DOHH2 (cell line): Measurements from ENCODE around the gene ITGAE.

ENCODE experiments used
- H3F3A ChIP-seq: fragments of 200-600 bp; sonication (generic), shearing (Covaris generic); 2 replicates; pipeline ENCODE4 v1.6.0; 2016; ENCODE audit warnings: antibody characterized with exemption, mild to moderate bottlenecking; ENCODE audit not compliant: control insufficient read depth, insufficient read depth
- H3K27ac ChIP-seq: fragments of 200-600 bp; sonication (generic); 2 replicates; pipeline ENCODE4 v1.5.1; 2014; ENCODE audit warnings: low read depth, mild to moderate bottlenecking, low read length, moderate library complexity
- H3K27me3 ChIP-seq: fragments of 200-600 bp; sonication (generic); 2 replicates; pipeline ENCODE4 v1.6.1; 2014; ENCODE audit warnings: mild to moderate bottlenecking, low read length, mixed read lengths; ENCODE audit not compliant: control insufficient read depth
- H3K36me3 ChIP-seq: fragments of 200-600 bp; sonication (generic); 2 replicates; pipeline ENCODE4 v1.6.1; 2014; ENCODE audit warnings: mild to moderate bottlenecking, low read length, moderate library complexity, mixed read lengths; ENCODE audit not compliant: control insufficient read depth
- H3K4me1 ChIP-seq: fragments of 200-600 bp; sonication (generic); 2 replicates; pipeline ENCODE4 v1.6.1; 2014; ENCODE audit warnings: mild to moderate bottlenecking, low read length, mixed read lengths; ENCODE audit not compliant: control insufficient read depth
- H3K4me2 ChIP-seq: fragments of 200-600 bp; sonication (generic); 2 replicates; pipeline ENCODE4 v1.6.0; 2014; ENCODE audit warnings: mild to moderate bottlenecking, low read length, moderate library complexity
- H3K4me3 ChIP-seq: fragments of 200-600 bp; sonication (generic); 2 replicates; pipeline ENCODE4 v1.5.1; 2014; ENCODE audit warnings: mild to moderate bottlenecking, low read length, mixed read lengths
- H3K79me2 ChIP-seq: fragments of 200-600 bp; sonication (generic); 2 replicates; pipeline ENCODE4 v1.6.1; 2014; ENCODE audit warnings: mild to moderate bottlenecking, low read length, mixed read lengths; ENCODE audit not compliant: control insufficient read depth
- H3K9me2 ChIP-seq: fragments of 200-600 bp; sonication (generic); replicated peaks from 2 replicates; pipeline ENCODE4 v1.6.1; 2014; ENCODE audit warnings: mild to moderate bottlenecking, low read length, mixed read lengths; ENCODE audit not compliant: control insufficient read depth
- H3K9me3 ChIP-seq: fragments of 200-600 bp; sonication (generic); 2 replicates; pipeline ENCODE4 v1.6.1; 2014; ENCODE audit warnings: antibody characterized with exemption, low read length, mixed read lengths; ENCODE audit not compliant: control insufficient read depth, insufficient read depth
- H4K20me1 ChIP-seq: fragments of 200-600 bp; sonication (generic); 2 replicates; pipeline ENCODE4 v1.6.0; 2014; ENCODE audit warnings: low read depth, mild to moderate bottlenecking, antibody characterized with exemption, low read length, moderate library complexity; ENCODE audit not compliant: control insufficient read depth, insufficient read depth
- CTCF ChIP-seq: fragments of 200-600 bp; sonication (generic); IDR thresholded peaks from one replicate; pipeline ENCODE4 v1.5.1; 2014; ENCODE audit warnings: antibody characterized with exemption, mild to moderate bottlenecking, low read depth, low read length; ENCODE audit not compliant: poor library complexity, severe bottlenecking
- EZH2phosphoT487 ChIP-seq: fragments of 200-600 bp; sonication (generic); IDR thresholded peaks from 2 replicates; pipeline ENCODE4 v1.6.1; 2017; ENCODE audit warnings: borderline replicate concordance, mild to moderate bottlenecking, antibody characterized with exemption, low read length, moderate library complexity, mixed read lengths

ITGAE gene

GRCh38 chr17:3773511-3773910 lies 27.5 kb downstream of the ITGAE start:
- no peaks in the 10 kb centered on the region for H4K20me1 ChIP-seq
- TF ChIP-seq EZH2phosphoT487 = no peak
- no peak for TF ChIP-seq CTCF
- no peak overlapping the region for H3K4me2 ChIP-seq
- no peak overlapping the region for H3K4me3 ChIP-seq
- H3K36me3 ChIP-seq = no peaks in the 10 kb centered on the region
- H3K9me2 ChIP-seq = no peaks in the 10 kb centered on the region
- no peaks in the 10 kb centered on the region for H3F3A ChIP-seq
- no peak overlapping the region for H3K27ac ChIP-seq
- H3K4me1 ChIP-seq = peaks cover 22% of the 10 kb centered on the region
- no peaks in the 10 kb centered on the region for H3K79me2 ChIP-seq
- no peaks in the 10 kb centered on the region for H3K27me3 ChIP-seq
- H3K9me3 ChIP-seq = no peaks in the 10 kb centered on the region

- TF ChIP-seq EZH2phosphoT487 (no peak), CTCF (no peak)
These were observed 28.2 kb downstream of the ITGAE start for GRCh38 chr17:3772764-3773163.

GRCh38 chr17:3771140-3771539 lies 29.8 kb downstream of the ITGAE start:
- no peaks in the 10 kb centered on the region for H3K27me3 ChIP-seq
- H3K4me3 ChIP-seq = 0 out of 2 replicates have a peak overlapping the region, but pooled peaks have one; percentile 1

More at GRCh38 chr17:3772764-3773163, 28.2 kb downstream of the ITGAE start:
- Histone ChIP-seq H3K9me2 (no peaks in the 10 kb centered on the region), H3K27me3 (no peaks in the 10 kb centered on the region), H3K79me2 (no peaks in the 10 kb centered on the region), H3K4me3 (no peak overlapping the region), H3K9me3 (no peaks in the 10 kb centered on the region), H3K27ac (no peak overlapping the region), H3K4me2 (no peak overlapping the region), H3K36me3 (no peaks in the 10 kb centered on the region), H3K4me1 (peaks cover 22% of the 10 kb centered on the region), H4K20me1 (no peaks in the 10 kb centered on the region), H3F3A (no peaks in the 10 kb centered on the region)

More at GRCh38 chr17:3771140-3771539, 29.8 kb downstream of the ITGAE start:
- Histone ChIP-seq H3K9me3 (no peaks in the 10 kb centered on the region), H3K9me2 (no peaks in the 10 kb centered on the region), H3K4me2 (peak overlapping the region; percentile 30), H3F3A (no peaks in the 10 kb centered on the region; the same call in 1 of the 2 replicates), H3K36me3 (no peaks in the 10 kb centered on the region), H4K20me1 (no peaks in the 10 kb centered on the region), H3K79me2 (no peaks in the 10 kb centered on the region), H3K4me1 (peaks cover 22% of the 10 kb centered on the region), H3K27ac (peak overlapping the region; percentile 22; the same call in 1 of the 2 replicates)
- no peak for TF ChIP-seq CTCF
